HEK293 (cell line): ENCODE measurements around the gene DEDD2.

Source experiments
- CTCF ChIP-seq: fragments of 450-650 bp; formaldehyde crosslinking; IDR thresholded peaks from 2 replicates; pipeline ENCODE4 v1.5.1; 2016; ENCODE audit warnings: missing biosample characterization, missing genetic modification characterization
- GLIS1 ChIP-seq: fragments of 450-650 bp; formaldehyde crosslinking; IDR thresholded peaks from 2 replicates; pipeline ENCODE4 v1.5.1; 2016; ENCODE audit warnings: missing biosample characterization, missing genetic modification characterization
- MYNN ChIP-seq: fragments of 450-650 bp; formaldehyde crosslinking; IDR thresholded peaks from 2 replicates; pipeline ENCODE4 v1.5.1; 2016; ENCODE audit warnings: missing biosample characterization, missing genetic modification characterization, borderline replicate concordance
- SETDB1 ChIP-seq: IDR thresholded peaks from one replicate; pipeline ENCODE4 v1.6.1; 2017; ENCODE audit warnings: mild to moderate bottlenecking, low read length, moderate library complexity, mixed read lengths; ENCODE audit not compliant: insufficient read length
- SP2 ChIP-seq: fragments of 450-650 bp; formaldehyde crosslinking; IDR thresholded peaks from 2 replicates; pipeline ENCODE4 v1.5.1; 2016; ENCODE audit warnings: missing biosample characterization, missing genetic modification characterization
- TCF7L2 ChIP-seq: IDR thresholded peaks from 2 replicates; pipeline ENCODE4 v1.6.1; 2011; ENCODE audit warnings: low read depth, mild to moderate bottlenecking, inconsistent platforms, low read length, moderate library complexity, borderline replicate concordance
- ZNF10 ChIP-seq: fragments of 450-650 bp; formaldehyde crosslinking; IDR thresholded peaks from 2 replicates; pipeline ENCODE4 v1.5.1; 2017; ENCODE audit warnings: missing biosample characterization, missing genetic modification characterization
- ZNF202 ChIP-seq: fragments of 450-650 bp; formaldehyde crosslinking; IDR thresholded peaks from 2 replicates; pipeline ENCODE4 v1.5.1; 2016; ENCODE audit warnings: missing biosample characterization, missing genetic modification characterization, borderline replicate concordance
- ZNF23 ChIP-seq: fragments of 450-650 bp; formaldehyde crosslinking; IDR thresholded peaks from 2 replicates; pipeline ENCODE4 v1.5.1; 2016; ENCODE audit warnings: missing biosample characterization, missing genetic modification characterization, borderline replicate concordance
- ZNF280C ChIP-seq: fragments of 450-650 bp; formaldehyde crosslinking; IDR thresholded peaks from 2 replicates; pipeline ENCODE4 v1.5.1; 2016; ENCODE audit warnings: missing biosample characterization, missing genetic modification characterization
- ZNF423 ChIP-seq: fragments of 450-650 bp; formaldehyde crosslinking; IDR thresholded peaks from 2 replicates; pipeline ENCODE4 v1.5.1; 2016; ENCODE audit warnings: missing biosample characterization, missing genetic modification characterization
- ZNF555 ChIP-seq: fragments of 450-650 bp; formaldehyde crosslinking; conservative IDR thresholded peaks from 2 replicates; pipeline ENCODE4 v1.5.1; 2017; ENCODE audit warnings: missing biosample characterization, mild to moderate bottlenecking, missing genetic modification characterization, inconsistent platforms
- ZNF571 ChIP-seq: fragments of 450-650 bp; formaldehyde crosslinking; IDR thresholded peaks from 2 replicates; pipeline ENCODE4 v1.5.0; 2017; ENCODE audit warnings: missing biosample characterization, missing genetic modification characterization
- ZNF600 ChIP-seq: fragments of 450-650 bp; formaldehyde crosslinking; IDR thresholded peaks from 2 replicates; pipeline ENCODE4 v1.5.1; 2016; ENCODE audit warnings: missing biosample characterization, missing genetic modification characterization
- ZNF791 ChIP-seq: fragments of 450-650 bp; formaldehyde crosslinking; IDR thresholded peaks from 2 replicates; pipeline ENCODE4 v1.5.1; 2016; ENCODE audit warnings: missing biosample characterization, missing genetic modification characterization
- ZNF830 ChIP-seq: fragments of 450-650 bp; IDR thresholded peaks from 2 replicates; pipeline ENCODE4 v1.5.0; 2018; ENCODE audit warnings: missing biosample characterization, missing genetic modification characterization, low read depth, mild to moderate bottlenecking, moderate library complexity
- ZSCAN16 ChIP-seq: fragments of 450-650 bp; formaldehyde crosslinking; IDR thresholded peaks from 2 replicates; pipeline ENCODE4 v1.5.1; 2016; ENCODE audit warnings: missing biosample characterization, missing genetic modification characterization
- ZSCAN23 ChIP-seq: fragments of 450-650 bp; formaldehyde crosslinking; IDR thresholded peaks from 2 replicates; pipeline ENCODE4 v1.5.1; 2016; ENCODE audit warnings: missing biosample characterization, missing genetic modification characterization
- ZXDB ChIP-seq: fragments of 450-650 bp; formaldehyde crosslinking; IDR thresholded peaks from 2 replicates; pipeline ENCODE4 v1.5.1; 2016; ENCODE audit warnings: missing biosample characterization, missing genetic modification characterization
- TF ChIP-seq, protein P1 (sequence below): fragments of 450-650 bp; formaldehyde crosslinking; IDR thresholded peaks from 2 replicates; pipeline ENCODE4 v1.5.1; 2016; ENCODE audit warnings: missing biosample characterization, missing genetic modification characterization
- TF ChIP-seq, protein P2 (sequence below): fragments of 450-650 bp; formaldehyde crosslinking; IDR thresholded peaks from 2 replicates; pipeline ENCODE4 v1.5.1; 2016; ENCODE audit warnings: missing biosample characterization, missing genetic modification characterization
- TF ChIP-seq, protein P3 (sequence below): fragments of 450-650 bp; formaldehyde crosslinking; IDR thresholded peaks from 2 replicates; pipeline ENCODE4 v1.5.1; 2016; ENCODE audit warnings: missing biosample characterization, missing genetic modification characterization
- TF ChIP-seq, protein P4 (sequence below): fragments of 450-650 bp; formaldehyde crosslinking; IDR thresholded peaks from 2 replicates; pipeline ENCODE4 v1.5.1; 2016; ENCODE audit warnings: missing biosample characterization, missing genetic modification characterization, borderline replicate concordance

The DEDD2 gene

DNA sequence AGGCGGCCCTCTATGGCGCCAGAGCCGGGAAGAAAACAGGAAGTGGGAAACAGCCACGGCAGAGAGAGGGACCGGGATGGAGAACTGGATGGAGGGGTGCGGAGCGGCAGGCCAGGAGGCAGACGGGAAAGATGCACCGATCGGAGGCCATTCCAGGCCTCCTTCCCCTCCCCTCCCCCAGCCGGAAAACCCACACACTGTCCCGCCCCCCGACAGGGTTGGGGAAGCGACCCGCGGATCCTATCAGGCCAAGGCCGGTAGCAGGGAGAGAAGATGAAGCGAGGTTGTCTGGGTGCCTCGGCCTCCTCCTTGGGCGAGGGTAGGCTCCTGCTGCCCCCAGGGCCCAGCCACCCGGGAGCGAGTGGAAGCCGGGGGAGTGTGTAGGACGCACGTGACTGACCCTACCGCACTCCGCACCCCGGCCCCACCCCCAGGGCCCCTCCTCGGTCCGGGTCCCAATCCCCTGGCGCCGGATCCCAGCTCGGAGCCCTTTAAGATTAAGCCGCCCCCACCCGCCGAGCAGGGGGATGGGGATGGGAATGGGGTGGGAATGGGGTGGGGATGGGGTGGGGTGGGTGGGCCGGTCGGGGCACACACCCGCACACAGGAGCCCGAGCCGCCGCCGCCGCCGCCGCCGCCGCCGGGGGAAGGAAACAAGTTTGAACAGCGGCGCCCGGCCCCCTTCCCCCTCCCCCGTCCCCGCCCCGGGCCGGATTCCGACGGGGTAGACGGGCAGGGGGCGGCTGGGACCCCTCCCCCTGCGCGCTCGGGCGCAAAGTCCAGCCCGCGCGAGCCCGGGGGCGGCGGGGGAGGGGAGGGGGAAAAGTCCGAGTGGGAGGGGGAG, 36.0 kb upstream of the DEDD2 start (continued):
- TF ChIP-seq, protein P1, sequence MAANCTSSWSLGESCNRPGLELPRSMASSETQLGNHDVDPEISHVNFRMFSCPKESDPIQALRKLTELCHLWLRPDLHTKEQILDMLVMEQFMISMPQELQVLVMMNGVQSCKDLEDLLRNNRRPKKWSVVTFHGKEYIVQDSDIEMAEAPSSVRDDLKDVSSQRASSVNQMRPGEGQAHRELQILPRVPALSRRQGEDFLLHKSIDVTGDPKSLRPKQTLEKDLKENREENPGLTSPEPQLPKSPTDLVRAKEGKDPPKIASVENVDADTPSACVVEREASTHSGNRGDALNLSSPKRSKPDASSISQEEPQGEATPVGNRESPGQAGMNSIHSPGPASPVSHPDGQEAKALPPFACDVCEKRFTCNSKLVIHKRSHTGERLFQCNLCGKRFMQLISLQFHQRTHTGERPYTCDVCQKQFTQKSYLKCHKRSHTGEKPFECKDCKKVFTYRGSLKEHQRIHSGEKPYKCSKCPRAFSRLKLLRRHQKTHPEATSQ, result 0 out of 2 replicates have a peak, but pooled peaks have one; percentile 58
- no peak for TF ChIP-seq ZNF23 (tag by site-specific recombination)
- TF ChIP-seq ZXDB (tag by site-specific recombination), result peak; percentile 75
- TF ChIP-seq, protein P2, sequence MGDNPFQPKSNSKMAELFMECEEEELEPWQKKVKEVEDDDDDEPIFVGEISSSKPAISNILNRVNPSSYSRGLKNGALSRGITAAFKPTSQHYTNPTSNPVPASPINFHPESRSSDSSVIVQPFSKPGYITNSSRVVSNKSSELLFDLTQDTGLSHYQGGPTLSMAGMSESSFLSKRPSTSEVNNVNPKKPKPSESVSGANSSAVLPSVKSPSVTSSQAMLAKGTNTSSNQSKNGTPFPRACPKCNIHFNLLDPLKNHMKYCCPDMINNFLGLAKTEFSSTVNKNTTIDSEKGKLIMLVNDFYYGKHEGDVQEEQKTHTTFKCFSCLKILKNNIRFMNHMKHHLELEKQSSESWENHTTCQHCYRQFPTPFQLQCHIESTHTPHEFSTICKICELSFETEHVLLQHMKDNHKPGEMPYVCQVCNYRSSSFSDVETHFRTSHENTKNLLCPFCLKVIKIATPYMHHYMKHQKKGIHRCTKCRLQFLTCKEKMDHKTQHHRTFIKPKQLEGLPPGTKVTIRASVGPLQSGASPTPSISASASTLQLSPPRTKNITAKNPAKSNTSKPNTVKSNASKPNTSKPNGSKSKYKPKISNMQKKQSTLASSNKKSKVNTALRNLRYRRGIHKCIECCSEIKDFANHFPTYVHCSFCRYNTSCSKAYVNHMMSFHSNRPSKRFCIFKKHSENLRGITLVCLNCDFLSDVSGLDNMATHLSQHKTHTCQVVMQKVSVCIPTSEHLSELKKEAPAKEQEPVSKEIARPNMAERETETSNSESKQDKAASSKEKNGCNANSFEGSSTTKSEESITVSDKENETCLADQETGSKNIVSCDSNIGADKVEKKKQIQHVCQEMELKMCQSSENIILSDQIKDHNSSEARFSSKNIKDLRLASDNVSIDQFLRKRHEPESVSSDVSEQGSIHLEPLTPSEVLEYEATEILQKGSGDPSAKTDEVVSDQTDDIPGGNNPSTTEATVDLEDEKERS, result no peak
- no peak for TF ChIP-seq SETDB1
- TF ChIP-seq CTCF (tag by site-specific recombination), result no peak
- TF ChIP-seq ZNF280C, result no peak
- TF ChIP-seq, protein P3, sequence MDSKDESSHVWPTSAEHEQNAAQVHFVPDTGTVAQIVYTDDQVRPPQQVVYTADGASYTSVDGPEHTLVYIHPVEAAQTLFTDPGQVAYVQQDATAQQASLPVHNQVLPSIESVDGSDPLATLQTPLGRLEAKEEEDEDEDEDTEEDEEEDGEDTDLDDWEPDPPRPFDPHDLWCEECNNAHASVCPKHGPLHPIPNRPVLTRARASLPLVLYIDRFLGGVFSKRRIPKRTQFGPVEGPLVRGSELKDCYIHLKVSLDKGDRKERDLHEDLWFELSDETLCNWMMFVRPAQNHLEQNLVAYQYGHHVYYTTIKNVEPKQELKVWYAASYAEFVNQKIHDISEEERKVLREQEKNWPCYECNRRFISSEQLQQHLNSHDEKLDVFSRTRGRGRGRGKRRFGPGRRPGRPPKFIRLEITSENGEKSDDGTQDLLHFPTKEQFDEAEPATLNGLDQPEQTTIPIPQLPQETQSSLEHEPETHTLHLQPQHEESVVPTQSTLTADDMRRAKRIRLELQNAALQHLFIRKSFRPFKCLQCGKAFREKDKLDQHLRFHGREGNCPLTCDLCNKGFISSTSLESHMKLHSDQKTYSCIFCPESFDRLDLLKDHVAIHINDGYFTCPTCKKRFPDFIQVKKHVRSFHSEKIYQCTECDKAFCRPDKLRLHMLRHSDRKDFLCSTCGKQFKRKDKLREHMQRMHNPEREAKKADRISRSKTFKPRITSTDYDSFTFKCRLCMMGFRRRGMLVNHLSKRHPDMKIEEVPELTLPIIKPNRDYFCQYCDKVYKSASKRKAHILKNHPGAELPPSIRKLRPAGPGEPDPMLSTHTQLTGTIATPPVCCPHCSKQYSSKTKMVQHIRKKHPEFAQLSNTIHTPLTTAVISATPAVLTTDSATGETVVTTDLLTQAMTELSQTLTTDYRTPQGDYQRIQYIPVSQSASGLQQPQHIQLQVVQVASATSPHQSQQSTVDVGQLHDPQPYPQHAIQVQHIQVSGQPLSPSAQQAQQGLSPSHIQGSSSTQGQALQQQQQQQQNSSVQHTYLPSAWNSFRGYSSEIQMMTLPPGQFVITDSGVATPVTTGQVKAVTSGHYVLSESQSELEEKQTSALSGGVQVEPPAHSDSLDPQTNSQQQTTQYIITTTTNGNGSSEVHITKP (tag by site-specific recombination), result peak; percentile 89
- no peak for TF ChIP-seq TCF7L2
- TF ChIP-seq ZNF10 (tag by site-specific recombination), result 0 out of 2 replicates have a peak, but pooled peaks have one; percentile 34
- no peak for TF ChIP-seq MYNN (tag by site-specific recombination)
- TF ChIP-seq ZSCAN16 (tag by site-specific recombination), result no peak
- TF ChIP-seq ZNF555, result no peak
- no peak for TF ChIP-seq ZNF202 (tag by site-specific recombination)
- TF ChIP-seq GLIS1, result peak; percentile 77
- peak; percentile 88 for TF ChIP-seq SP2
- no peak for TF ChIP-seq ZNF571 (tag by site-specific recombination)
- TF ChIP-seq ZNF830, result no peak
- peak; percentile 53 for TF ChIP-seq ZNF600 (tag by site-specific recombination)
- 0 out of 2 replicates have a peak, but pooled peaks have one; percentile 40 for TF ChIP-seq ZNF423
- TF ChIP-seq ZNF791, result no peak
- TF ChIP-seq ZSCAN23 (tag by site-specific recombination), result no peak
- TF ChIP-seq, protein P4, sequence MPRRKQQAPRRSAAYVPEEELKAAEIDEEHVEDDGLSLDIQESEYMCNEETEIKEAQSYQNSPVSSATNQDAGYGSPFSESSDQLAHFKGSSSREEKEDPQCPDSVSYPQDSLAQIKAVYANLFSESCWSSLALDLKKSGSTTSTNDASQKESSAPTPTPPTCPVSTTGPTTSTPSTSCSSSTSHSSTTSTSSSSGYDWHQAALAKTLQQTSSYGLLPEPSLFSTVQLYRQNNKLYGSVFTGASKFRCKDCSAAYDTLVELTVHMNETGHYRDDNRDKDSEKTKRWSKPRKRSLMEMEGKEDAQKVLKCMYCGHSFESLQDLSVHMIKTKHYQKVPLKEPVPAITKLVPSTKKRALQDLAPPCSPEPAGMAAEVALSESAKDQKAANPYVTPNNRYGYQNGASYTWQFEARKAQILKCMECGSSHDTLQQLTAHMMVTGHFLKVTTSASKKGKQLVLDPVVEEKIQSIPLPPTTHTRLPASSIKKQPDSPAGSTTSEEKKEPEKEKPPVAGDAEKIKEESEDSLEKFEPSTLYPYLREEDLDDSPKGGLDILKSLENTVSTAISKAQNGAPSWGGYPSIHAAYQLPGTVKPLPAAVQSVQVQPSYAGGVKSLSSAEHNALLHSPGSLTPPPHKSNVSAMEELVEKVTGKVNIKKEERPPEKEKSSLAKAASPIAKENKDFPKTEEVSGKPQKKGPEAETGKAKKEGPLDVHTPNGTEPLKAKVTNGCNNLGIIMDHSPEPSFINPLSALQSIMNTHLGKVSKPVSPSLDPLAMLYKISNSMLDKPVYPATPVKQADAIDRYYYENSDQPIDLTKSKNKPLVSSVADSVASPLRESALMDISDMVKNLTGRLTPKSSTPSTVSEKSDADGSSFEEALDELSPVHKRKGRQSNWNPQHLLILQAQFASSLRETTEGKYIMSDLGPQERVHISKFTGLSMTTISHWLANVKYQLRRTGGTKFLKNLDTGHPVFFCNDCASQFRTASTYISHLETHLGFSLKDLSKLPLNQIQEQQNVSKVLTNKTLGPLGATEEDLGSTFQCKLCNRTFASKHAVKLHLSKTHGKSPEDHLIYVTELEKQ (tag by site-specific recombination), result no peak
